Common myeloid progenitor, CD34-positive (primary cell): Measurements from ENCODE around the gene GRM6.

Experiments used
- CTCF ChIA-PET: fragments of 350-600 bp; sonication (Branson Sonifier 250); formaldehyde crosslinking; loops from one replicate; lab custom pipeline; 2021; ENCODE audit warnings: antibody characterized with exemption; lab: Charles Lee
- POLR2A ChIA-PET: fragments of 350-600 bp; sonication (Branson Sonifier 250); formaldehyde crosslinking; loops from one replicate; lab custom pipeline; 2021; ENCODE audit warnings: antibody characterized with exemption; lab: Charles Lee
- DNase-seq, 3 donors: peaks; one replicate each; pipeline versions ENCODE4 v3.0.0 to v3.0.0-alpha.2; 2013
- H3K27ac ChIP-seq, 2 experiments: 1 replicate in 1 of 2; 2 replicates in 1 of 2; pipeline ENCODE4 v1.7.0; 2013; ENCODE audit warnings: inconsistent platforms in 2 of 2, low read length in 2 of 2, mild to moderate bottlenecking in 2 of 2, low read depth in 1 of 2, moderate library complexity in 1 of 2; ENCODE audit not compliant: severe bottlenecking in 2 of 2, insufficient read depth in 1 of 2, poor library complexity in 1 of 2
- H3K27me3 ChIP-seq, 5 experiments: replicated peaks in 2 of 5; 1 replicate in 3 of 5; 2 replicates in 2 of 5; pipeline versions ENCODE4 v1.6.1 to v1.7.0; 2013; ENCODE audit warnings: low read length in 4 of 5, mild to moderate bottlenecking in 2 of 5, moderate library complexity in 2 of 5, inconsistent platforms in 1 of 5; ENCODE audit not compliant: insufficient read depth in 5 of 5, control insufficient read depth in 4 of 5
- H3K36me3 ChIP-seq, 4 experiments: 1 replicate in 2 of 4; 2 replicates in 2 of 4; pipeline versions ENCODE4 v1.6.1 to v1.7.0; 2013; ENCODE audit warnings: low read length in 3 of 4, control low read depth in 1 of 4, mild to moderate bottlenecking in 1 of 4; ENCODE audit not compliant: control insufficient read depth in 4 of 4, insufficient read depth in 4 of 4
- H3K4me1 ChIP-seq, 4 experiments: 1 replicate in 3 of 4; 2 replicates in 1 of 4; pipeline versions ENCODE4 v1.6.1 to v1.7.1; 2013; ENCODE audit warnings: low read length in 3 of 4, mild to moderate bottlenecking in 3 of 4, control low read depth in 1 of 4, inconsistent platforms in 1 of 4, moderate library complexity in 1 of 4; ENCODE audit not compliant: control insufficient read depth in 4 of 4, insufficient read depth in 4 of 4; ENCODE audit errors: control extremely low read depth in 1 of 4
- H3K4me3 ChIP-seq, 7 experiments: 1 replicate in 4 of 7; 2 replicates in 3 of 7; pipeline versions ENCODE4 v1.5.1 to v1.7.0; 2013; ENCODE audit warnings: mild to moderate bottlenecking in 7 of 7, low read length in 6 of 7, moderate library complexity in 6 of 7, inconsistent platforms in 2 of 7, low read depth in 2 of 7, control low read depth in 1 of 7; ENCODE audit not compliant: insufficient read depth in 4 of 7, control insufficient read depth in 1 of 7; ENCODE audit errors: extremely low read depth in 1 of 7
- H3K9me3 ChIP-seq, 5 experiments: 1 replicate in 4 of 5; 2 replicates in 1 of 5; pipeline versions ENCODE4 v1.6.1 to v1.7.1; 2013; ENCODE audit warnings: low read length in 4 of 5, mild to moderate bottlenecking in 2 of 5, inconsistent platforms in 1 of 5, low read depth in 1 of 5, moderate library complexity in 1 of 5; ENCODE audit not compliant: control insufficient read depth in 4 of 5, insufficient read depth in 2 of 5; ENCODE audit errors: control extremely low read depth in 1 of 5
- WGBS: methylation state at CpG from one replicate; pipeline ENCODE4 v1.1.5; 2013; ENCODE audit not compliant: insufficient coverage; 5-methylcytosine and 5-hydroxymethylcytosine counted together

GRM6 gene

DNA sequence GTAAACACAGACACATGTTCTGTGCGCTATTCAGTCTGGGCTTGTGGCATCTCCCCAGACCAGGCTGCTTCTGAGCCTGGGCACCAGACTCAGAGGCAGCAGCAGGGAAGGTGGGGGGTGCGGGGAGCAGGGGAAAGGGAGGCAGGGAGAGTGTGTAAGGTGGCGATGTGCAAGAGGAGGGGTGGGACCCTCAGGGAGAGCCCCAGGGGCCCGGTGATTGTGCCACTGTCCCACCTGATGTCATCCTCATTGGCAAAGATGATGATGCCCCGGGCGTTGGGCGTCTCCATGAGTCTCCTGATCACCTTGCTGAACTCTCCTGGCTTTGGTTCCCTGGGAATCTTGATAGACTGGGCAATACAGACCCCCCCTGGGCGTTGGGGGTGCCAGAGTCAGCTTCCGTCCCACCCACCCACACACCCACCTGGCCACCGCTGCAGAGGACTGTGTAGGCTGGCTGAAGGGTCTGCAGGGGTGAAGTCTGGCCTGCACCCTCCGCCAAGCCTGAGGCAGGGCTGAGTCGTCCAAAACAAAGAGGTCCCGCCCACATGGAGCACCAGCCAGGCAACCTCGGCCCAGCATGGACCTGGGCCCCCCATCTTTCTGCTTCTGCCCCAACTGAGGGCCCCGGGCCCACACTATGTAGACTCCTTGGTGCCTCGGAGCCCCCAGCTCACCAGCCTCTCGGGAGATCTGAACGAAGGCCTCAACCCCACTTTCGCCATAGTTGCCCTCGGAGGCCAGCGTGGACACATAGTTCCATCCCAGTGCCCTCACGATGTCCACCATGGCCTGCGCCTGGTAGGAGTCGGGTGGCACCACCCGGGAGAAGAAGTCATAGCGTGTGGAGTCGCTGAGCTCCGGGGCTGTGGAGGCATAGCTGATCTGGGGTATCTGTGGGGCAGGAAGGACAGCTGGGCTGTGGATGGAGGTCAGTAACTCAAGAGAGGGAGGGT is 3.7 kb downstream of the GRM6 start:
- Histone ChIP-seq H3K27me3 (peaks cover 0 to 36% (median 11%) of the 10 kb centered on the region in 5 experiments), H3K9me3 (peaks cover 0 to 49% (median 33%) of the 10 kb centered on the region in 5 experiments), H3K4me1 (peaks cover 0 to 26% (median 12%) of the 10 kb centered on the region in 4 experiments), H3K27ac (no peak overlapping the region), H3K4me3 (no peak overlapping the region), H3K36me3 (no peaks in the 10 kb centered on the region)
- ChIA-PET POLR2A (no interaction called here), CTCF (no interaction called here)
- DNase-seq = no peak
- 97% methylated on average over 22 of the region's 28 CpGs for WGBS

DNA sequence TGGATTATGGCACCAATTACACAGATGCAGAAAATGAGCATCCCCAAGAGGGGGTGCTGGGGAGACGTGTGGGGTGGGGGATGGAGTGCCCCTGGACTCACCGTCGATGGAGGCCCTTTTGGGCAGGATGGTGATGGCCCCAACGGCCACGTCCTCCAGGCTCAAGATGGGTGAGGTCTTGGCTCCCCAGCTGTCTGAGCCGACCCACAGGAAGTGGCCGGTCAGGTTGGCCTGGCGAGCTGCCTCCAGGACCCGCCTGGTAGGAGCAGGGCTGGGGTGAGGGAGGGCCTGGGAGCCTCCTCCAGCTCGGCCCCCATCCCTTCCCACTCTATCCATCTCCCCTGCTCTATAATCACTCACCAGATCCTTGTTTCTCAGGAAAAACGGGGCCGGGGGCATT is 4.6 kb downstream of the GRM6 start:
- POLR2A ChIA-PET = no interaction called here
- Histone ChIP-seq H3K36me3 (no peaks in the 10 kb centered on the region), H3K27me3 (peaks cover 0 to 26% (median 5%) of the 10 kb centered on the region in 5 experiments), H3K9me3 (peaks cover 0 to 54% (median 41%) of the 10 kb centered on the region in 5 experiments), H3K4me3 (no peak overlapping the region), H3K27ac (no peak overlapping the region), H3K4me1 (peaks cover 0 to 26% (median 11%) of the 10 kb centered on the region in 4 experiments)
- no peak for DNase-seq
- CTCF ChIA-PET = no interaction called here
- 96% methylated on average over 7 of the region's 12 CpGs for WGBS

DNA sequence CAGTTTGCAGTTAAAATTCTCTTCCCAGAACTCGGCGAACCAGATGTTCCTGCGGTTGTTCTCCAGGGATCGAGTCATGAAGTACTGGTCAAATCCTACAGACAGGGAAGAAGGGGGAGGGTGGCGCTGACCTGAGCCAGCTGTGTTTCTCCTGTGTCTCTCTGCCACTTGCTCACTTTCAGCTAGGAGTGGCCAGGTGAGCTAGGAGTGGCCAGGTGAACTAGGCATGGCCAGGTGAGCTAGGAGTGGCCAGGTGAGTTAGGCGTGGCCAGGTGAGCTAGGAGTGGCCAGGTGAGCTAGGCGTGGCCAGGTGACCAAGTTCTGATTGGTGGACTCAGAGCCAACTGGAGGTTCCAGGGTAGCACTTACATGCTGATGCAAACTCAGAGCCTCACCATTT is 5.8 kb downstream of the GRM6 start:
- DNase-seq = no peak
- POLR2A ChIA-PET = no interaction called here
- Histone ChIP-seq H3K4me1 (peaks cover 0 to 17% (median 6%) of the 10 kb centered on the region in 4 experiments), H3K27me3 (peaks cover 0 to 15% (median 3%) of the 10 kb centered on the region in 5 experiments), H3K9me3 (peaks cover 0 to 61% (median 48%) of the 10 kb centered on the region in 5 experiments), H3K4me3 (no peak overlapping the region), H3K36me3 (no peaks in the 10 kb centered on the region), H3K27ac (no peak overlapping the region)
- 98% methylated on average over 7 of the region's 7 CpGs for WGBS
- CTCF ChIA-PET = no interaction called here

DNA sequence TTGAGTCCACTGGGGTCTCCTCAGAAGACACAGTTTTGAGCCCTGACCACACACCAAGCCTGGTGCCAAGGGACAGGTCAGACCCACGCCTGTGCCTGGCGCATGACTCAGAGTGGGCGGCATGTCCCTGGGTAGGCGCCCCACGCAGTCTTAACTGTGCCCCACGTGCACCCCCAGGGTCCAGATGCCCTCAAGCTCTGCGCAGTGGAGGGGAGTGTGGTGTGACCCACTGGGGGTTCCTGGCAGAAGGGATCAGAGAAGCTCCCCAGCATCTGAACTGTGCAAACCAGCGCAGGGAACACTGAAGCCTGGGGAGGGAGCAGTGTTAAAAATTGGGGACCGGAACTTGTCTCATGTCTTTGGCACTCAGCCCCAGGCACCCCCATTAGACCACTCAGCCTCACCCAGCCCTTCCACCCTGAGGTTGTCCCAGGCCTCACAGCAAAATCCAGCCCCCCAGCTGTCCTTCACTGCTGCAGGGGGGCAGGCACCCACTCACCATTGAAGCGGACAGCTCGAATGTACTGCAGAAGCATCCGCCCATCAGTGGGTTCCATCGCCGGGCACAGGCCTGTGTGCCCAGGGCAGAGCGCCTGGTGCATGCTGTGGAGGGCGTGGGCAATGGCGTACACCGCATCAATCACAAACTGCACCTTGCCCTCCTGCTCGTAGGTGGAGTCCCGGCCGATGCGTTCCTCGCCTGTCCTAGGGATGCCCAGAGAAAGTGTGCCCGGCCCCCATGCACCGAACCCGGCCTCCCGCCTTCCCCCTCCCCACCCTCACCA is 6.5 kb downstream of the GRM6 start:
- ChIA-PET POLR2A (no interaction called here), CTCF (no interaction called here)
- 93% methylated on average over 23 of the region's 27 CpGs for WGBS
- no peaks in the 10 kb centered on the region for H3K36me3 ChIP-seq
- peaks cover 0 to 8% (median 3%) of the 10 kb centered on the region in 5 experiments for H3K27me3 ChIP-seq
- H3K4me3 ChIP-seq = no peak overlapping the region
- H3K4me1 ChIP-seq = peaks cover 0 to 10% (median 4%) of the 10 kb centered on the region in 4 experiments
- peaks cover 0 to 58% (median 54%) of the 10 kb centered on the region in 5 experiments for H3K9me3 ChIP-seq
- no peak overlapping the region for H3K27ac ChIP-seq
- DNase-seq = no peak

DNA sequence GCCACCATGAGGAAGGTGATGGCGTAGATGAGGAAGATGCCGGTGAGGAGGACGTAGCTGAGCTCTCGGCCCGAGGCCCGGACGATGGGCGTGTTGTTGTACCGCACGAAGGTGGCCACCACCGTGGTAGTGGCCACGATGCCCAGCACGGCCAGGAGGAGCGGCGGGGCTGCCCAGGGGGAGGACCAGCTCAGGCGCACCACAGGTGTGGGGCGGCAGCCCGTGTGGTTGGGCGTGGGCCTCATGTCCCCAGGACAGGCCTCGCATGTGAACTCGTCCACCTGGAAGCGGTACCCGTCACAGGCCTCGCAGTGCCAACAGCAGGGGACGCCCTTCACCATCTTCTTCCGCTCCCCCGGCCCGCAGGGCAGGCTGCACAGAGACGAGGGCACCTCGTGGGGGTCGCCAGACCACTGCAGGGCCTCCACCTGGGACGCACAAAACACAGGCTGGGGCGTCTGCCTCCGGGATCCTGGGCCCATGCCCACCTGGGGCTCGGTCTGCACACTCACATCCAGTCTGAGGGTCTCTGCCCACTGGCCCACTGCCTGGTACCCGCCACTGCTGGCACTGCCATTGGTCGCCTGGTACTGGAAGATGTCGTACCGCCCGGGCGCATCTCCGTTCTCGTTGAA is 8.7 kb downstream of the GRM6 start:
- 97% methylated on average over 41 of the region's 43 CpGs for WGBS
- Histone ChIP-seq H3K4me1 (no peaks in the 10 kb centered on the region), H3K4me3 (no peak overlapping the region), H3K27me3 (no peaks in the 10 kb centered on the region), H3K27ac (no peak overlapping the region), H3K9me3 (peaks cover 0 to 73% (median 50%) of the 10 kb centered on the region in 5 experiments), H3K36me3 (no peaks in the 10 kb centered on the region)
- ChIA-PET POLR2A (no interaction called here), CTCF (no interaction called here)
- no peak for DNase-seq

DNA sequence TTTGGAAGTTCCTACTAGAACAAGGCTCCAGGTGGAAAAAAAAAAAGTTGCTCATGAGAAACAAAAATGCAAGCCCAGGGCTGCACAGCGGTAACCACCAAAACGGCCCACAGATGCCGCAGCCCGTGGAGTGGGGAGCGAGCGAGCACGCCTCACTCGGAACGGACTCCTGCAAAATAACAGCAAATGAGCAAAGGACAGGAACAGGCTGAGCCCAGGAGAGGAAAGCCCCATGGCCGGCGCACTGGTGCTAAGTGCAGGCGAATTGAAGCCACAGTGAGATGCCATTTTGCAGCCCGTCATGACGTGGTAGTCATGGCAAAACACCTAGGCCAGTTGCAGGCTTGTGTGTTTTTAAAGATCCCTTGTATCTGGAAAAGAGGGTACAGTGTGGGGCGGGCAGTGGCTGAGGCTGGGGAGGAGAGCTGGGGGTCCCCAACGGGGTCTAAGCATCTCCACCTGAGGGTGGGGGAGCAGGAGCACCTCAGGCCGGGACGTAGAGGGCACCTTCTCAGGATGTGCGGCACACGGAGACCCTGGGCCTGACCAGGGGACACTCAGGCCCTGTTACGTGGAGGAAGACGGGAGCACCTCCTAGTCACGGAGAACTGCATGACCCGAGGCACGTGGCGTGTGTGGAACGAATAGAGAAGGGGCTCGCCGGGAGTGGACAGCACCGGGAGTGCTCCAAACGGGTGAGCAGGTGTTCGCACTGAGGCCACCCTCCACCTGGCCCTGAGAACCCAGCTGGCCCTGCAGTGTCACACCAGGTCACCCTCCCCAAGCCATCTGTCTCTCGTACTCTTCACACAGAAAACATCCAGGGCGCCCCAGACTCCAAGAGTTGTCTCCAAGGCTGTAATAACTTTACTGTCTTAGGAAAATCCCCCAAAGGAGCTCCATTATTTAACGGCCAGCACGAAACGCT is 10.7 kb downstream of the GRM6 start:
- ChIA-PET POLR2A (no interaction called here), CTCF (no interaction called here)
- Histone ChIP-seq H3K4me1 (no peaks in the 10 kb centered on the region), H3K9me3 (peaks cover 0 to 71% (median 51%) of the 10 kb centered on the region in 5 experiments), H3K36me3 (no peaks in the 10 kb centered on the region), H3K27ac (no peak overlapping the region), H3K4me3 (no peak overlapping the region), H3K27me3 (no peaks in the 10 kb centered on the region)
- no peak for DNase-seq
- 95% methylated on average over 34 of the region's 37 CpGs for WGBS
